GM23248 (cell line): ENCODE results near the gene ZIC4. TPM values are rescaled to one million over a fixed set of nuclear protein-coding genes. Genes with fewer than 3 reads are reported as not detected.
A peak's percentile ranks its signal among the peaks of the same experiment; 100 is the strongest.

Source experiments
- DNase-seq: peaks from one replicate; pipeline ENCODE4 v3.0.0-alpha.2; 2015
- H2AFZ ChIP-seq: fragments of 200-600 bp; sonication (generic); 2 replicates; pipeline ENCODE4 v1.6.1; 2016; ENCODE audit warnings: antibody characterized with exemption
- H3F3A ChIP-seq: fragments of 200-600 bp; sonication (generic); 2 replicates; pipeline ENCODE4 v1.6.1; 2016; ENCODE audit warnings: mild to moderate bottlenecking, antibody characterized with exemption, mixed run types; ENCODE audit not compliant: insufficient read depth
- H3K27ac ChIP-seq: fragments of 200-600 bp; sonication (generic); 2 replicates; pipeline ENCODE4 v1.5.1; 2016; ENCODE audit warnings: mild to moderate bottlenecking
- H3K27me3 ChIP-seq: fragments of 200-600 bp; sonication (generic); replicated peaks from 2 replicates; pipeline ENCODE4 v1.6.1; 2016; ENCODE audit warnings: mild to moderate bottlenecking; ENCODE audit not compliant: insufficient read depth
- H3K36me3 ChIP-seq: fragments of 200-600 bp; sonication (generic); 2 replicates; pipeline ENCODE4 v1.6.1; 2016; ENCODE audit warnings: low read depth, mild to moderate bottlenecking
- H3K4me1 ChIP-seq: fragments of 200-600 bp; sonication (generic); 2 replicates; pipeline ENCODE4 v1.6.1; 2016; ENCODE audit warnings: mild to moderate bottlenecking; ENCODE audit not compliant: insufficient read depth
- H3K4me2 ChIP-seq: fragments of 200-600 bp; sonication (generic); one replicate; pipeline ENCODE4 v1.6.1; 2016; ENCODE audit warnings: mild to moderate bottlenecking; ENCODE audit not compliant: unreplicated experiment
- H3K4me3 ChIP-seq: fragments of 200-600 bp; sonication (generic); 2 replicates; pipeline ENCODE4 v1.5.1; 2016; ENCODE audit warnings: mild to moderate bottlenecking
- H3K79me2 ChIP-seq: fragments of 200-600 bp; sonication (generic); 2 replicates; pipeline ENCODE4 v1.6.1; 2016; ENCODE audit warnings: mild to moderate bottlenecking; ENCODE audit not compliant: insufficient read depth
- H3K9ac ChIP-seq: fragments of 200-600 bp; sonication (generic); 2 replicates; pipeline ENCODE4 v1.6.1; 2016; ENCODE audit warnings: mild to moderate bottlenecking
- H3K9me2 ChIP-seq: fragments of 200-600 bp; sonication (generic); 2 replicates; pipeline ENCODE4 v1.6.1; 2016; ENCODE audit warnings: mixed run types, mild to moderate bottlenecking, moderate library complexity; ENCODE audit not compliant: insufficient read depth
- H3K9me3 ChIP-seq: fragments of 200-600 bp; sonication (generic); one replicate; pipeline ENCODE4 v1.6.1; 2017; ENCODE audit warnings: low read depth
- H4K20me1 ChIP-seq: fragments of 200-600 bp; sonication (generic); 2 replicates; pipeline ENCODE4 v1.6.0; 2016; ENCODE audit not compliant: insufficient read depth
- EZH2 ChIP-seq: fragments of 200-600 bp; sonication (generic); IDR thresholded peaks from 2 replicates; pipeline ENCODE4 v1.6.1; 2018; ENCODE audit warnings: antibody characterized with exemption, mild to moderate bottlenecking; ENCODE audit not compliant: insufficient read depth, poor library complexity, severe bottlenecking
- EZH2phosphoT487 ChIP-seq: fragments of 200-600 bp; sonication (generic); IDR thresholded peaks from 2 replicates; pipeline ENCODE4 v1.6.1; 2018; ENCODE audit warnings: antibody characterized with exemption, moderate library complexity, mild to moderate bottlenecking, low read depth; ENCODE audit not compliant: insufficient read depth
- WGBS, 2 experiments: methylation state at CpG; one replicate each; pipeline ENCODE4 v1.1.6; 2015 to 2017; ENCODE audit warnings: low lambda C conversion rate in 2 of 2, low coverage in 1 of 2; ENCODE audit errors: missing lambda C conversion rate in 2 of 2; 5-methylcytosine and 5-hydroxymethylcytosine counted together
- in situ Hi-C: fragments of 300-500 bp; cut with MboI; formaldehyde crosslinking; loops from 2 replicates; pipeline ENCODE4 v1.15.0; 2020
- polyA plus RNA-seq: library from polyadenylated mRNA; unstranded; fragments of >200 nt; fragmentation: Nextera tagmentation; extraction: Ambion mirVana; gene quantifications from 2 replicates; pipeline ENCODE4 v1.2.1, GENCODE V29; 2016
- total RNA-seq: library from RNA; depleted of rRNA; stranded (reverse); fragments of >200 nt; shearing (Covaris generic); gene quantifications from 2 replicates; pipeline ENCODE4 v1.2.3, GENCODE V29; 2014; rRNA removed

The ZIC4 gene
- total and polyA plus RNA-seq, 2 experiments from 2014 or later: 4.3 to 7.0 TPM

GRCh38 chr3:147343926-147344325, 62.4 kb downstream of the ZIC4 start:
- TF ChIP-seq EZH2: no peak
- no peak for TF ChIP-seq EZH2phosphoT487
- H4K20me1 ChIP-seq: no peaks in the 10 kb centered on the region
- no peaks in the 10 kb centered on the region for H3K36me3 ChIP-seq
- H3K4me1 ChIP-seq: no peaks in the 10 kb centered on the region
- H3K9ac ChIP-seq: no peak overlapping the region
- no peak for DNase-seq
- H3K4me3 ChIP-seq: no peak overlapping the region
- no peak overlapping the region for H3K4me2 ChIP-seq
- peak overlapping the region; percentile 32; the same call in 1 of the 2 replicates for H2AFZ ChIP-seq
- H3K9me2 ChIP-seq: no peaks in the 10 kb centered on the region
- H3K27ac ChIP-seq: no peak overlapping the region
- no peaks in the 10 kb centered on the region for H3K27me3 ChIP-seq
- in situ Hi-C loops: no loop called here
- WGBS, 2 experiments: 27 to 29% methylated on average over 1 of the region's 1 CpG
- H3F3A ChIP-seq: no peaks in the 10 kb centered on the region
- no peaks in the 10 kb centered on the region for H3K79me2 ChIP-seq
- no peaks in the 10 kb centered on the region for H3K9me3 ChIP-seq

DNA sequence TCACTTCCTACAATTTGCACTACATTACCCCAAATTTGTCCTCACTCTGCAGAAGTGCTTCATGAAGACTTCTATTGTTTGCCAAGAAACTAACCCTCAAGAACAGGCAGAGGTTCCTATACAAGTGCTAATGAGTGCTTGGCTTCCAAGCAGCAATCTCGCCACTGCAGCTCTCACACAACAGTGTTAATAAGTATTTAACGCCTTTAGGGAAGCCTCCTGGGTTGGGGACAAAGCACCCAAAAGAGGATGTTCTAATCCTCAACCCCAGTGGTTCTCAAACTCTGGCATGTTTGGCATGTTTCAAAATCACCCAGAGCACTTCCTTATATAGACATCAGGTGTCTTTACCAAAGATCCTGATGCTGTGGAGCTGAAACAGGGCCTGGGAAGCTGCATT, 64.6 kb downstream of the ZIC4 start:
- WGBS, 2 experiments: 62 to 64% methylated on average over 2 of the region's 2 CpGs
- Histone ChIP-seq H3K27me3 (no peaks in the 10 kb centered on the region), H3K4me2 (no peak overlapping the region), H2AFZ (no peak overlapping the region), H3K9me3 (no peaks in the 10 kb centered on the region), H3K36me3 (no peaks in the 10 kb centered on the region), H3K9me2 (no peaks in the 10 kb centered on the region), H3K4me3 (no peak overlapping the region), H3K79me2 (no peaks in the 10 kb centered on the region), H4K20me1 (no peaks in the 10 kb centered on the region), H3F3A (no peaks in the 10 kb centered on the region), H3K4me1 (no peaks in the 10 kb centered on the region), H3K9ac (no peak overlapping the region), H3K27ac (no peak overlapping the region)
- in situ Hi-C loops: no loop called here
- no peak for TF ChIP-seq EZH2phosphoT487
- TF ChIP-seq EZH2: no peak
- no peak for DNase-seq

- Histone ChIP-seq H3K4me1 (peaks cover 7% of the 10 kb centered on the region; the same call in 1 of the 2 replicates), H3F3A (no peaks in the 10 kb centered on the region), H3K36me3 (no peaks in the 10 kb centered on the region), H3K79me2 (no peaks in the 10 kb centered on the region), H3K27ac (no peak overlapping the region), H3K9ac (no peak overlapping the region), H2AFZ (no peak overlapping the region), H3K27me3 (no peaks in the 10 kb centered on the region), H3K4me3 (no peak overlapping the region), H3K9me2 (no peaks in the 10 kb centered on the region), H3K4me2 (no peak overlapping the region), H3K9me3 (no peaks in the 10 kb centered on the region), H4K20me1 (no peaks in the 10 kb centered on the region)
- TF ChIP-seq EZH2phosphoT487 (no peak), EZH2 (no peak)
- 68 to 73% methylated on average over 4 of the region's 4 CpGs for WGBS, 2 experiments
- DNase-seq: no peak
- in situ Hi-C loops: no loop called here
These were observed 69.6 kb downstream of the ZIC4 start for GRCh38 chr3:147336543-147337278.

Other genes with a start within 250 kb of the ZIC4 start
- gene ZIC1, start 2.8 kb upstream of the ZIC4 start, total RNA-seq: 18.2 and 25.5 TPM in 2 replicates
- 14.0 and 15.5 TPM in 2 replicates for gene ZIC1, start 2.8 kb upstream of the ZIC4 start, polyA plus RNA-seq